Mammary epithelial cell (primary cell): Measurements from ENCODE around the gene EFCAB6.

Experiments used
- CTCF ChIP-seq, 2 donors: IDR thresholded peaks in 1 of 2; conservative IDR thresholded peaks in 1 of 2; 2 replicates each; pipeline ENCODE4 v1.5.1; 2011 to 2012; ENCODE audit warnings: inconsistent platforms in 2 of 2, low read length in 2 of 2, mild to moderate bottlenecking in 2 of 2, control low read depth in 1 of 2, low read depth in 1 of 2; ENCODE audit not compliant: insufficient read depth in 1 of 2; ENCODE audit errors: extremely low read depth in 1 of 2
- EZH2 ChIP-seq: IDR thresholded peaks from 2 replicates; pipeline ENCODE4 v1.6.1; 2012; ENCODE audit warnings: low read length, inconsistent platforms, borderline replicate concordance

- TF ChIP-seq CTCF (conservative IDR thresholded peaks at IDR 0.05 in 1 of 2, IDR thresholded peaks at IDR 0.05 in 1 of 2; ENCODE audit: extremely low read depth in 1 of 2, insufficient read depth in 1 of 2, low read depth in 1 of 2, low read length in 2 of 2), result no peak
- TF ChIP-seq EZH2, result no peak
Measured at GRCh38 chr22:43562843-43563242, 249.3 kb downstream of the EFCAB6 start.
